ENCODE results near the gene IDI2.

The IDI2 gene

GRCh38 chr10:1037098-1037497 lies 11.4 kb upstream of the IDI2 start:
- no peak overlapping the region for H3K4me3 ChIP-seq (ENCODE audit: low read depth, low read length)
- DNase-seq (ENCODE audit: low read depth): no peak
- TF ChIP-seq CTCF (IDR thresholded peaks at IDR 0.05; ENCODE audit: control insufficient read depth, extremely low read depth, insufficient read depth): no peak

GRCh38 chr10:1036341-1036791 lies 10.7 kb upstream of the IDI2 start:
- TF ChIP-seq CTCF (IDR thresholded peaks at IDR 0.05; ENCODE audit: control insufficient read depth, extremely low read depth, insufficient read depth): no peak
- no peak for DNase-seq (ENCODE audit: low read depth)
- H3K4me3 ChIP-seq (ENCODE audit: low read depth, low read length): no peak overlapping the region

GRCh38 chr10:1035201-1035600 lies 9.5 kb upstream of the IDI2 start:
- H3K4me3 ChIP-seq (ENCODE audit: low read depth, low read length): no peak overlapping the region
- TF ChIP-seq CTCF (IDR thresholded peaks at IDR 0.05; ENCODE audit: control insufficient read depth, extremely low read depth, insufficient read depth): no peak
- DNase-seq (ENCODE audit: low read depth): no peak

GRCh38 chr10:1034758-1035157 lies 9.1 kb upstream of the IDI2 start:
- no peak for TF ChIP-seq CTCF (IDR thresholded peaks at IDR 0.05; ENCODE audit: control insufficient read depth, extremely low read depth, insufficient read depth)
- H3K4me3 ChIP-seq (ENCODE audit: low read depth, low read length): no peak overlapping the region
- DNase-seq (ENCODE audit: low read depth): peak; percentile 72

GRCh38 chr10:1033601-1034000 lies 7.9 kb upstream of the IDI2 start:
- no peak for DNase-seq (ENCODE audit: low read depth)

GRCh38 chr10:1029838-1030237 lies 4.2 kb upstream of the IDI2 start:
- DNase-seq (ENCODE audit: low read depth): no peak
- no peak for TF ChIP-seq CTCF (IDR thresholded peaks at IDR 0.05; ENCODE audit: control insufficient read depth, extremely low read depth, insufficient read depth)
- no peak overlapping the region for H3K4me3 ChIP-seq (ENCODE audit: low read depth, low read length)

More at GRCh38 chr10:1033601-1034000, 7.9 kb upstream of the IDI2 start:
- TF ChIP-seq CTCF (IDR thresholded peaks at IDR 0.05; ENCODE audit: control insufficient read depth, extremely low read depth, insufficient read depth): no peak
- H3K4me3 ChIP-seq (ENCODE audit: low read depth, low read length): no peak overlapping the region

GRCh38 chr10:1026578-1026977 lies 919 bp upstream of the IDI2 start:
- no peak for TF ChIP-seq CTCF (IDR thresholded peaks at IDR 0.05; ENCODE audit: control insufficient read depth, extremely low read depth, insufficient read depth)
- DNase-seq (ENCODE audit: low read depth): no peak
- H3K4me3 ChIP-seq (ENCODE audit: low read depth, low read length): no peak overlapping the region

Data from LNCaP clone FGC (cell line).